ENCODE data around the gene CUL7. TPM values are rescaled to one million over a fixed set of nuclear protein-coding genes. Genes with fewer than 3 reads are reported as not detected.
A peak's percentile ranks its signal among the peaks of the same experiment; 100 is the strongest.

The CUL7 gene
- total RNA-seq, 2 experiments from 2014 or later = 21.9 to 22.1 TPM

DNA sequence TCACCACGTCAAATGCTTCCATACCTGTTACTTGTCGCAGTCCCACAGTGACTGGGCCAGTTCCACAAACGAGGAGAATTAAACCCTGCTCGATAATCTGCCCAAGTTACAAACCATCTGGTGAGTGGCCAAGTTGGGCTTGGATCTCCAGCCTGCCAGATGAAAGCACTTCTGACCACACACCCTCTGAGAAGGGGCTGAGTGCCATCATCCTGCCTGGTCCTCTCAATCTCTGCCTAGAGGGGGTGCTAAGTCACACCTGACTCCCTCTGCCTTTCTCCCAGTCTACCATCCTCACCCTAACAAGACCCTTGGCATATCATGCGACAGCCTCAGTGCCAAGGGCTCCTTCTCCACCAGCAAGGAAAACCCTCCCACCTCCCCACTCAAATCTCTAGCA lies 16.5 kb downstream of the CUL7 start:
- Mint-ChIP-seq H3K27me3 (ENCODE audit: low read depth) (no peaks in the 10 kb centered on the region), H3K36me3 (ENCODE audit: low read depth) (peaks cover 27% of the 10 kb centered on the region), H3K4me3 (no peak overlapping the region), H3K9me3 (no peaks in the 10 kb centered on the region), H3K27ac (no peak overlapping the region), H3K4me1 (ENCODE audit: low read depth) (peaks cover 5% of the 10 kb centered on the region)
- CTCF ChIA-PET = no interaction called here
- no peak for DNase-seq
- intact Hi-C loops (cut with micrococcal nuclease) = no loop called here

DNA sequence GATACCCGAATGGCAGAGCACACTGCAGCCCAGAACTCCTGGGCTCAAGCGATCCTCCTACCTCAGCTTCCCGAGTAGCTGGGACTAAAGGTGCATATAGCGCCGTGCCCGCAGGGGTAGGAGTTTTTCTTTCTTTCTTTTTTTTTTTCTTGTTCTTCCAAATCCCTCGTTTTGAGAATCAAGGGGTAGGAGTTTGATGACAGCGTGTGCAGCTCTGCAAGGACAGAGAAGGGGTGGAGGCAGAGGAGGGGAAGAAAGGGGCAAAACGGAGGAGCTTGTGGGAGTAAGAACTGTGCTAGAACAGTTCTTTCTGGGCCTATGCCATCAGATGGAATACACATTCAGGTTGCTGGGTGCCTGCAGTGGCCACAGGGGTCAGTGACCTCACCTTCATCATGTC lies 16.9 kb downstream of the CUL7 start:
- H3K27me3 Mint-ChIP-seq (ENCODE audit: low read depth) = no peaks in the 10 kb centered on the region
- H3K4me1 Mint-ChIP-seq (ENCODE audit: low read depth) = peaks cover 5% of the 10 kb centered on the region
- H3K9me3 Mint-ChIP-seq = no peaks in the 10 kb centered on the region
- DNase-seq = no peak
- peaks cover 29% of the 10 kb centered on the region for H3K36me3 Mint-ChIP-seq (ENCODE audit: low read depth)
- no peak overlapping the region for H3K27ac Mint-ChIP-seq
- H3K4me3 Mint-ChIP-seq = no peak overlapping the region
- CTCF ChIA-PET = no interaction called here
- intact Hi-C loops (cut with micrococcal nuclease) = no loop called here

DNA sequence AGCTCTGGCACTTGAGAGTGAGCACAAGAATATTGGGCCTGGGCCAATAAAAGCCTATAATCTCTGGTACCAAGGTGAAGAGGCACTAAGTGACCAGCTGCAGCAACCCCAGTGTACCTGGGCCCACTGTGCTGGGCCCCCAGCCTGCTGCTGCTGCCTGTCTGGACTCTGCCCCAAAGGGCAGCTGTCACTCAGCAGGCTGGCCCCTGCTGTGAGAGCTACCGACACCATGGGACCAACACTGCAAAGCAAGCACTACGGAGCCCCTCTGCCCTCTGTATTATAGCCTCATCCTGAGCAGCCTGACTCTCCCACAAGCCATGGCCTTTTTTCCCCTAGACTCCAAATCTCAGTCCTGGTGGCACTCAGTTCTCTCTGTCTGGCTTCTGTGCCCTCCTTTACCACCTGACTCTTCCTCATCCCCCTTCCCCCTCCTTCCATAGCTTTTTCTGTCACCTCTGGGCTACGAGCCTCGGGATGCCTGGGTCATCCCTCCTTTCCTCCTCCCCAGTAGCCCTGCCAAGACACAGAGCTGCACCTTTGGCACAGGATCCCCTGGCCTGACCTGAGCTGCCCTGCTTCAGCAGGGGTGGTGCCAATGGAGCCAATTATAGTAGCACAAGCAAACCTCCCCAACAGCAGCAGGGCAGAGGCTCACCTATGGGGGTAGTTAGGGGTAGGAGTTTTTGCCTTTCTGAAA lies 18.0 kb downstream of the CUL7 start:
- Mint-ChIP-seq H3K36me3 (ENCODE audit: low read depth) (peaks cover 27% of the 10 kb centered on the region), H3K27me3 (ENCODE audit: low read depth) (no peaks in the 10 kb centered on the region), H3K9me3 (no peaks in the 10 kb centered on the region), H3K4me3 (no peak overlapping the region), H3K4me1 (ENCODE audit: low read depth) (peaks cover 5% of the 10 kb centered on the region), H3K27ac (peak overlapping the region; percentile 61)
- CTCF ChIA-PET = no interaction called here
- DNase-seq = no peak
- intact Hi-C loops (cut with micrococcal nuclease) = no loop called here

DNA sequence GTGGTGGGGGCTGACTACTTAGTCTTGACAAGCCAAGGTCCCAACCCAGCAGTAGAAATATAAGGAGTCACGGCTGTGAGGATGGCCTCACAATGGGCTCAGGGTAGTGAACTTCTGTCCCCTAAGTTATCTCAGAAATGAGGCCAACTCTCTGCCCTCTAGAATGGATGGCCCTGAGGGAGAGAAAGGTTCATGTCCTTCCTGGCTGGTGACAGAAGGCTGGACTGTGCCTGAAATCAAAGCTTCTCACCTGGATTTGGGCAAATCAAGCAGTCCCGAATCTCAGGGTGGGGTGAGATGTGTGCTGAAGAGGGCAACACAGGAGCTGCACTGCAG lies 19.5 kb downstream of the CUL7 start:
- H3K4me1 Mint-ChIP-seq (ENCODE audit: low read depth) = peaks cover 5% of the 10 kb centered on the region
- no peaks in the 10 kb centered on the region for H3K9me3 Mint-ChIP-seq
- CTCF ChIA-PET = no interaction called here
- intact Hi-C loops (cut with micrococcal nuclease) = no loop called here
- H3K4me3 Mint-ChIP-seq = no peak overlapping the region
- peaks cover 29% of the 10 kb centered on the region for H3K36me3 Mint-ChIP-seq (ENCODE audit: low read depth)
- H3K27ac Mint-ChIP-seq = peak overlapping the region; percentile 8
- no peak for DNase-seq
- no peaks in the 10 kb centered on the region for H3K27me3 Mint-ChIP-seq (ENCODE audit: low read depth)

DNA sequence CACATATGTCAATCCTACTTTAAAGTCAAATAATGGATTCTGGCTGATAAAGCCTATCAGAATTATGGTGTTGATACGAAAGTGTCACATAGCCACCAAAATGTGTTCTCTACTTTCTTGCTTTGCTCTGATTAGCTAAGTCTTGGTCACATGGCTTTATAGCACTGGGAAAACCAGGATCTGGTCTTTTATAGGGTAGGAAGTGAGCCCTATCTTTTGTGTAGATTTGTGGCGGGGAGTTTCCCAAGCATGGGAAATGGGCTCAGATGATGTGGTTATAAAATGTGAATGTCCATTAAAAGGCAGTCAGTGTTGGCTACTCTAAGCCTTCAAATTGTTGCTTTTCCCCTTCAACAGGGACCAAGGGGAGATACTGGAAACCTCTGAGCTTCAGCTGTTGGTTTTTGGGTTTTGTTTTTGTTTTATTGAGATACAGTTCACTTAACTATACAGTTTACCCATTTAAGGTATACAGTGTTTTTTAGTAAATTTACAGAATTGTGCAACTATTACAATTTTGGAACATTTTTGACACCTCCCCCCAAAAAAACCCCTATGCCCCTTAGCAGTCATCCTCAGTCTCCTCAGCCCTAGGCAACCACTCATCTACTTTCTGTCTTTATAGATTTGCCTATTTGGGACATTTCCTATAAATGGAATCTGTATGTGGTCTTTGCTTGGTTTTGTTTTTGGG lies 20.0 kb downstream of the CUL7 start:
- Mint-ChIP-seq H3K4me3 (no peak overlapping the region), H3K27ac (peak overlapping the region; percentile 46), H3K36me3 (ENCODE audit: low read depth) (peaks cover 30% of the 10 kb centered on the region), H3K9me3 (no peaks in the 10 kb centered on the region), H3K4me1 (ENCODE audit: low read depth) (peaks cover 5% of the 10 kb centered on the region), H3K27me3 (ENCODE audit: low read depth) (no peaks in the 10 kb centered on the region)
- DNase-seq = no peak
- intact Hi-C loops (cut with micrococcal nuclease) = no loop called here
- CTCF ChIA-PET = no interaction called here

DNA sequence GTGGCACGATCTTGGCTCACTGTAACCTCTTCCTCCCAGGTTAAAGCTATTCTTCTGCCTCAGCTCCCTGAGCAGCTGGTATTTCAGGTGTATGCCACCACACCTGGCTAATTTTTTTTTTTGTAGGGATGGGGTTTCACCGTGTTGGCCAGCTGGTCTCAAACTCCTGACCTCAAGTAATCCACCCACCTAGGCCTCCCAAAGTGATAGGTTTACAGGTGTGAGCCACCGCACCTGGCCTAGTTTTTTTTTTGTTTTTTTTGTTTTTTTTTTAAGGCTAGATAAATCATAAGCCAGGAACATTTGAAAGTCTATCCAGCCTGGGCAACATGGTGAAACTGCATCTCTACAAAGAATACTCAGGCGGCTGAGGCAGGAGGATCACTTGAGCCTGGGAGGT lies 21.3 kb downstream of the CUL7 start:
- DNase-seq = no peak
- Mint-ChIP-seq H3K4me1 (ENCODE audit: low read depth) (peaks cover 5% of the 10 kb centered on the region), H3K4me3 (no peak overlapping the region), H3K27me3 (ENCODE audit: low read depth) (no peaks in the 10 kb centered on the region), H3K9me3 (no peaks in the 10 kb centered on the region), H3K36me3 (ENCODE audit: low read depth) (peaks cover 32% of the 10 kb centered on the region), H3K27ac (no peak overlapping the region)
- intact Hi-C loops (cut with micrococcal nuclease) = no loop called here
- CTCF ChIA-PET = interaction anchor here (0.6 kb wide), 1 partner anchor 594 kb away, joined by 7 read pairs; no protein-coding TSS in a partner anchor

DNA sequence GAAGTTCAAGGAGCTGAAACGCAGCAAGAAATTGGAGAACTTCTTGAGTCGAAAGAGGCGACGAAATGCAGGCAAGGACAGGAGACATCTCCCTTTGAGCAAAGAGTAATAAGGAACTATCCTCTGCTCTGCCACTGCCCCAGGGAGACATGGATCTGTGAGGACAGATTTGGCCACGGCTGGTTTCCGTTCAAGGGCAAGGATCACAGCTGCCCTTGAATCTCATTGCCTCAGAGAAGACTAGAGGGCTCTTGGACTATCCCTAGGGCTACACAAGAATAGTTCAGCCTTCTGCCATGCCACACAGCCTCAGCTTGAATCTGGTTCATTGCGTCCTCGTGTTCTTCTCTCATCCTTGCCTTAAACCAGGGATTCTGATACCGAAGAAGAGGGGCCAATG lies 24.5 kb downstream of the CUL7 start:
- Mint-ChIP-seq H3K27ac (no peak overlapping the region), H3K9me3 (no peaks in the 10 kb centered on the region), H3K36me3 (ENCODE audit: low read depth) (peaks cover 40% of the 10 kb centered on the region), H3K27me3 (ENCODE audit: low read depth) (no peaks in the 10 kb centered on the region), H3K4me3 (no peak overlapping the region), H3K4me1 (ENCODE audit: low read depth) (peaks cover 13% of the 10 kb centered on the region)
- intact Hi-C loops (cut with micrococcal nuclease) = no loop called here
- no peak for DNase-seq
- CTCF ChIA-PET = interaction anchor here (0.7 kb wide), 1 partner anchor 252 kb away, joined by 4 read pairs; no protein-coding TSS in a partner anchor

DNA sequence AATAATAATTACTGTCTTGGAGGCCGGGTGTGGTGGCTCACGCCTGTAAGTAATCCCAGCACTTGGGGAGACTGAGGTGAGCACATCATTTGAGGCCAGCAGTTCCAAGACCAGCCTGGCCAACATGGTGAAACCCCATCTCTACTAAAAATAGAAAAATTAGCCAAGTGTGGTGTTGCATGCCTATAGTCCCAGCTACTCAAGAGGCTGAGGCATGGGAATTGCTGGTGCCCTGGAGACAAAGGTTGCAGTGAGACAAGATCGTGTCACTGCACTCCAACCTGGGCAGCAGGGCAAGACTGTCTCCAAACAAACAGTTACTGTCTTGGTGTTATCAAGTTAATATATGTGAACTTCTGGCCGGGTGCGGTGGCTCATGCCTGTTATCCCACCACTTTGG lies 27.3 kb downstream of the CUL7 start:
- CTCF ChIA-PET = interaction anchor here (0.7 kb wide), 3 partner anchors 16 to 175 kb away, joined by 3 to 6 read pairs (median 4); no protein-coding TSS in a partner anchor
- DNase-seq = no peak
- H3K27ac Mint-ChIP-seq = no peak overlapping the region
- no peak overlapping the region for H3K4me3 Mint-ChIP-seq
- intact Hi-C loops (cut with micrococcal nuclease) = no loop called here
- H3K27me3 Mint-ChIP-seq (ENCODE audit: low read depth) = no peaks in the 10 kb centered on the region
- H3K9me3 Mint-ChIP-seq = no peaks in the 10 kb centered on the region
- peaks cover 21% of the 10 kb centered on the region for H3K4me1 Mint-ChIP-seq (ENCODE audit: low read depth)
- H3K36me3 Mint-ChIP-seq (ENCODE audit: low read depth) = peaks cover 29% of the 10 kb centered on the region

DNA sequence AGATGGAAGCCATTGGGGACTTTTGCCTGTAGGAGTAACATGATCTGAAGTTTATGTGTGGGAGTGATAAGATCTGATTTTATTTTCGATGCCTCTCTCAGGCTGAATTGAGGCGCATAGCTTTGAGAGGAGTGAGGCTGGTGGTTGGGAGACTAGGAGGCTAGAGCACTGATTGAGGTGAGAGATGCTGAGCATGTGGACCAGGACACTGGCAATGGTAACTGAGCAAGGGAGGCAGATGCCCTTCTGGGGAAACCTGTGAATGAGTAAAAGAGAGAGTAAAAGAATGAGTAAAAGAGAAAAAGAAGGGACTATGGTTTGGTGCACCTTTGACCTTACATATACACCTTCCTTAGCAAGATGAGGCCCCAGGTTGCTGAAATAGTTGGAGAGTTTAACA lies 29.2 kb downstream of the CUL7 start:
- intact Hi-C loops (cut with micrococcal nuclease) = no loop called here
- Mint-ChIP-seq H3K27ac (peak overlapping the region; percentile 65), H3K36me3 (ENCODE audit: low read depth) (peaks cover 29% of the 10 kb centered on the region)

DNA sequence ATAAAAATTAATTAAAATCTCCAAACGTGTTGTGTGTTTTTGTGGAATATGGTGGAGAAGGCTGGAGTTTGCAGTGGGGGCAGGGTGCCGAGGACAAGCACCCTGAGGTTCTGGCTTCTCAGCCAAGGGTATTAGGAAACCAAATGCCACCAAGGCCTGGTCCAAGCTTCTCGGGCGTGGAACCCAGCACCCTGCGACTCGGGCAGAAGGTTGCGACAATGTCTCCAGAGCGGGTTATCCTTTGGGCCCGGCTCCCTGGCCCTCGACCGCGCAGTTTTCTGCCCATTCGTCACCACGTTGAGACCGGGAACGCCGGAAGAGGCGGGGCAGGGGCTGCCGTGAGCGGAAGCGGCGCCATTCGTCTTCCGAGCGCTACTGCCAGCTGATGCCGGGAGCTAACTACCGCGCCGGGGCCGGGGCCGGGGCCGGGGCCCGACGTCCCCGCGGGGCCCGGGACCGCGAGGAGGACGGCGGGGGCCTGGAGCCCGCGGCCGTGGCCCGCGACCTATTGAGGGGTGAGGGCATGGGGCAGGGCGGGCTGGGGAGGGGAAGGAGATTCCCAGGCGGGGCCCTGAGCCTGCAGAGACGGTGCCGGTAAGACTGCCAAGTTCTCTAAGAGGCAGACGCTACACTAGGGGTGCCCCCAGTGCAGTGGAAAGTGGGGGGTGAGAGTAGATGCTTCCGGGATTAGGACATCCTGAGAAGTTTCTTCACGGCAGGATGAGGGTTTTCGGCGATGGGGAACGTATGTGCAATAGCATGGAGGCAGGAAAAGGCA lies 32.2 kb downstream of the CUL7 start, which contains the start of gene RRP36:
Gene RRP36, plus strand, starts transcription at position 354 of the 778 bp plus-strand sequence. Its CDS starts 32 bp downstream, at position 386.
- intact Hi-C loops (cut with micrococcal nuclease) = loop anchor here (1.0 to 2.0 kb wide), 3 partner anchors 8 to 121 kb away; partner anchors contain the start of genes MEA1 and PEX6
- DNase-seq = peak; percentile 79
- Mint-ChIP-seq H3K4me3 (peak within 1 kb of the TSS; percentile 96), H3K36me3 (ENCODE audit: low read depth) (peaks cover 19% of the 10 kb centered on the region), H3K9me3 (no peaks in the 10 kb centered on the region), H3K4me1 (ENCODE audit: low read depth) (peaks cover 36% of the 10 kb centered on the region), H3K27me3 (ENCODE audit: low read depth) (no peaks in the 10 kb centered on the region), H3K27ac (peak within 1 kb of the TSS; percentile 89)
- CTCF ChIA-PET = interaction anchor here (1.2 to 2.8 kb wide), 4 partner anchors 42 to 122 kb away, joined by 3 to 15 read pairs (median 4); partner anchors contain the start of gene PEX6

More for the DNA sequence above, 29.2 kb downstream of the CUL7 start:
- DNase-seq = no peak
- CTCF ChIA-PET = interaction anchor here (0.7 to 1.2 kb wide), 2 partner anchors 67 to 119 kb away, joined by 3 to 5 read pairs; no protein-coding TSS in a partner anchor
- Mint-ChIP-seq H3K9me3 (no peaks in the 10 kb centered on the region), H3K27me3 (ENCODE audit: low read depth) (no peaks in the 10 kb centered on the region), H3K4me1 (ENCODE audit: low read depth) (peaks cover 29% of the 10 kb centered on the region), H3K4me3 (no peak overlapping the region)

DNA sequence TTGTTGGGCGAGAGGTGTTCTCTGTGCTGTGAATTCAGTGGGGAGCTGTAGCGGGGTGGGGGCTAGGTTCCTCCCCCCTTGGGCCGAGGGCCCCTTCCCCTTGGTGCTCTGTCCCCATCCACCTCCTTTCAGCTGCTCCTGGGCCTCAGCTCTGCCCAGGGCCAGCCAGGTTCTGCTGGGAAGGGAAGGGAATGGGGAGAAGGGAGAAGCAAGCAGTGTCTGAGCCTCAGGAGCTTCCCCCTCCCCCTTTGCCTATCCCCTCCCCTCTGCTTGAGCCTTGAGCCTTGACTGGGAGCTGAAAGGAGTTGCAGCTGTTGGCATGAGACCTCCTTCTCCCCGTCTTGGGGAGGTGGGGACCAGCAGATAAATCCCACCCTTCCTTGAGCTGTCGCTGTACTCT lies 32.8 kb downstream of the CUL7 start:
- H3K36me3 Mint-ChIP-seq (ENCODE audit: low read depth) = peaks cover 16% of the 10 kb centered on the region
- CTCF ChIA-PET = interaction anchor here (1.2 to 2.8 kb wide), 3 partner anchors 41 to 122 kb away, joined by 3 to 15 read pairs (median 4); partner anchors contain the start of gene PEX6
- H3K4me3 Mint-ChIP-seq = peak overlapping the region; percentile 75
- no peaks in the 10 kb centered on the region for H3K9me3 Mint-ChIP-seq
- DNase-seq = no peak
- H3K27me3 Mint-ChIP-seq (ENCODE audit: low read depth) = no peaks in the 10 kb centered on the region
- H3K27ac Mint-ChIP-seq = peak overlapping the region; percentile 75
- peaks cover 42% of the 10 kb centered on the region for H3K4me1 Mint-ChIP-seq (ENCODE audit: low read depth)
- intact Hi-C loops (cut with micrococcal nuclease) = loop anchor here (1.0 to 2.0 kb wide), 3 partner anchors 8 to 120 kb away; partner anchors contain the start of genes MEA1 and PEX6

Measured in activated naive CD4-positive, alpha-beta T cell treated with anti-CD3 and anti-CD28 coated beads for 36 hours (primary cell).